ENCODE data around the gene NOS2. TPM values are rescaled to one million over a fixed set of nuclear protein-coding genes. Genes with fewer than 3 reads are reported as not detected.

Gene NOS2
- total RNA-seq, 1 experiment from 2014 or later = 0.35 TPM

DNA sequence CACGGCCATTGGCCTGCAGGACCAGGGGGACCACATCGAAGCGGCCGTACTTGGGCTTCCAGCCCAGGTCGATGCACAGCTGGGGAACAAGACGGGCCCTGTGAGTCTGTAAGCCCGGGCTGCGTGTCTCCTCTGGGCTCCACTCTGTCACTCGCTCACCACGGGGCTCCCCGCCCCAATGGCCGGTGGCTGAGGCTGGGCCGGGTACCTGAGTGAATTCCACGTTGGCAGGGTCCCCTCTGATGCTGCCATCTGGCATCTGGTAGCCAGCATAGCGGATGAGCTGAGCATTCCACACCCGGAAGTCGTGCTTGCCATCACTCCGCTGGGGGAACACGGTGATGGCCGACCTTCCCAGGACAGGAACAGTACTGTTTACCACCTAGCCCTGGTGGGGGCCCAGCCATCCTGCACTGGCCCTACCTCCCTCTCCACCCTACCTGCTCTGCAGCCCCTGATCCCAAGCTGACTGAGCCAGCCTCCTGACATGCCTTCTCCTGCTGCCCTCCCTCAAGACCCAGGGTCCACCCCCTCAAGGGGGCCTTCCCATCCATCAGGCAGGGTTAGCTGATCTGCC lies 19.4 kb downstream of the NOS2 start:
- H3K4me1 ChIP-seq (ENCODE audit: insufficient read depth, low read length) = peaks cover 2% of the 10 kb centered on the region; the same call in 1 of the 2 replicates
- no peak overlapping the region for H3K4me3 Mint-ChIP-seq
- no peaks in the 10 kb centered on the region for H3K27me3 ChIP-seq (ENCODE audit: insufficient read depth, low read length)
- no CpG with 5 or more reads among the region's 20 CpGs for WGBS (ENCODE audit: extremely low coverage, insufficient read length, low lambda C conversion rate)
- no peaks in the 10 kb centered on the region for H3K9me3 Mint-ChIP-seq
- H3K79me2 ChIP-seq (ENCODE audit: insufficient read depth, low read length) = no peaks in the 10 kb centered on the region
- H3K9me3 ChIP-seq (ENCODE audit: control insufficient read depth, low read depth, low read length) = no peaks in the 10 kb centered on the region
- H3K23ac ChIP-seq (ENCODE audit: insufficient read length, low read depth, low read length) = no peak overlapping the region
- no peaks in the 10 kb centered on the region for H4K20me1 ChIP-seq (ENCODE audit: control insufficient read depth, insufficient read depth, insufficient read length)
- H3K23me2 ChIP-seq (ENCODE audit: insufficient read length, low read depth, low read length, poor library complexity, severe bottlenecking) = no peaks in the 10 kb centered on the region
- no peak overlapping the region for H3K4ac ChIP-seq (ENCODE audit: low read depth, low read length)
- no peaks in the 10 kb centered on the region for H3K36me3 Mint-ChIP-seq (ENCODE audit: insufficient read depth in 1 of 3, low read depth in 3 of 3)
- no peak for TF ChIP-seq CTCF (conservative IDR thresholded peaks at IDR 0.05)
- no peak overlapping the region for H4K5ac ChIP-seq (ENCODE audit: insufficient read length, low read depth, low read length)
- no peak overlapping the region for H3K27ac Mint-ChIP-seq
- no peak overlapping the region for H4K8ac ChIP-seq (replicated peaks; ENCODE audit: insufficient read length, low read depth, low read length)
- no peak overlapping the region for H3K27ac ChIP-seq (ENCODE audit: insufficient read length, low read depth, low read length)
- H3K14ac ChIP-seq (ENCODE audit: insufficient read depth, low read length) = no peak overlapping the region; the same call in 1 of the 2 replicates
- peaks cover 17 to 21% of the 10 kb centered on the region in 2 experiments for H3K4me1 Mint-ChIP-seq
- H3K18ac ChIP-seq (ENCODE audit: insufficient read length, low read depth, low read length) = no peak overlapping the region
- no peak for DNase-seq
- no peaks in the 10 kb centered on the region; the same call in 1 of the 2 replicates for H3K27me3 Mint-ChIP-seq (ENCODE audit: low read depth)
- H2AK5ac ChIP-seq (ENCODE audit: insufficient read length, low read length) = no peak overlapping the region
- no peak overlapping the region for H3K56ac ChIP-seq (ENCODE audit: insufficient read length, low read depth, low read length)
- no peak overlapping the region for H2BK12ac ChIP-seq (ENCODE audit: insufficient read length, low read depth, low read length)
- no peak overlapping the region for H3K4me2 ChIP-seq (ENCODE audit: insufficient read depth, insufficient read length, low read length)
- no peak overlapping the region for H2BK5ac ChIP-seq (ENCODE audit: insufficient read length, low read length)
- no peak overlapping the region for H2BK20ac ChIP-seq (ENCODE audit: low read depth, low read length, poor library complexity, severe bottlenecking)
- H2BK120ac ChIP-seq (ENCODE audit: low read depth, low read length, poor library complexity, severe bottlenecking) = no peak overlapping the region
- no peak overlapping the region for H2BK15ac ChIP-seq (ENCODE audit: low read depth, low read length)
- H3T11ph ChIP-seq (ENCODE audit: low read length) = no peak overlapping the region
- no peaks in the 10 kb centered on the region for H3K79me1 ChIP-seq (ENCODE audit: insufficient read depth, low read depth, low read length, poor library complexity, severe bottlenecking)
- H3K9ac ChIP-seq (ENCODE audit: extremely low read depth, insufficient read length, low read length) = no peak overlapping the region
- no peak overlapping the region for H4K91ac ChIP-seq (ENCODE audit: insufficient read length, low read depth, low read length)
- no peak overlapping the region for H2AFZ ChIP-seq (ENCODE audit: low read length)

Data from H9 (cell line).